ENCODE results near the gene MTFMT.

The MTFMT gene

GRCh38 chr15:64991536-64992135 is 37.8 kb downstream of the MTFMT start:
- TF ChIP-seq GATA3 (IDR thresholded peaks at IDR 0.05; ENCODE audit: low read depth, low read length): no peak
- TF ChIP-seq GATA2 (IDR thresholded peaks at IDR 0.05; ENCODE audit: low read depth, low read length): no peak

GRCh38 chr15:64990168-64990470 is 39.3 kb downstream of the MTFMT start:
- TF ChIP-seq GATA2 (IDR thresholded peaks at IDR 0.05; ENCODE audit: low read depth, low read length): no peak
- no peak for TF ChIP-seq GATA3 (IDR thresholded peaks at IDR 0.05; ENCODE audit: low read depth, low read length)

- no peak for TF ChIP-seq GATA3 (IDR thresholded peaks at IDR 0.05; ENCODE audit: low read depth, low read length)
- no peak for TF ChIP-seq GATA2 (IDR thresholded peaks at IDR 0.05; ENCODE audit: low read depth, low read length)
Measured at GRCh38 chr15:64989416-64990167, 39.8 kb downstream of the MTFMT start, which contains the start of gene SPG21. Gene SPG21, minus strand, starts transcription at chr15:64989914. Its CDS starts 6,345 bp downstream, at chr15:64983569.

- TF ChIP-seq GATA2 (IDR thresholded peaks at IDR 0.05; ENCODE audit: low read depth, low read length) (no peak), GATA3 (IDR thresholded peaks at IDR 0.05; ENCODE audit: low read depth, low read length) (no peak)
Measured at GRCh38 chr15:64987136-64987535, 42.3 kb downstream of the MTFMT start.

GRCh38 chr15:64985366-64986033 is 43.9 kb downstream of the MTFMT start:
- TF ChIP-seq GATA3 (IDR thresholded peaks at IDR 0.05; ENCODE audit: low read depth, low read length) (no peak), GATA2 (IDR thresholded peaks at IDR 0.05; ENCODE audit: low read depth, low read length) (no peak)

- TF ChIP-seq GATA3 (IDR thresholded peaks at IDR 0.05; ENCODE audit: low read depth, low read length) (no peak), GATA2 (IDR thresholded peaks at IDR 0.05; ENCODE audit: low read depth, low read length) (no peak)
Measured at GRCh38 chr15:64982472-64982871, 47.0 kb downstream of the MTFMT start.

GRCh38 chr15:64981812-64982431 is 47.5 kb downstream of the MTFMT start:
- no peak for TF ChIP-seq GATA2 (IDR thresholded peaks at IDR 0.05; ENCODE audit: low read depth, low read length)
- TF ChIP-seq GATA3 (IDR thresholded peaks at IDR 0.05; ENCODE audit: low read depth, low read length): no peak

GRCh38 chr15:64979252-64979710 is 50.2 kb downstream of the MTFMT start:
- TF ChIP-seq GATA3 (IDR thresholded peaks at IDR 0.05; ENCODE audit: low read depth, low read length) (no peak), GATA2 (IDR thresholded peaks at IDR 0.05; ENCODE audit: low read depth, low read length) (no peak)

GRCh38 chr15:64975390-64975789 is 54.0 kb downstream of the MTFMT start:
- TF ChIP-seq GATA2 (IDR thresholded peaks at IDR 0.05; ENCODE audit: low read depth, low read length): no peak
- no peak for TF ChIP-seq GATA3 (IDR thresholded peaks at IDR 0.05; ENCODE audit: low read depth, low read length)

- no peak for TF ChIP-seq GATA2 (IDR thresholded peaks at IDR 0.05; ENCODE audit: low read depth, low read length)
- TF ChIP-seq GATA3 (IDR thresholded peaks at IDR 0.05; ENCODE audit: low read depth, low read length): no peak
Measured at GRCh38 chr15:64970698-64971097, 58.7 kb downstream of the MTFMT start.

- TF ChIP-seq GATA3 (IDR thresholded peaks at IDR 0.05; ENCODE audit: low read depth, low read length) (no peak), GATA2 (IDR thresholded peaks at IDR 0.05; ENCODE audit: low read depth, low read length) (no peak)
Measured at GRCh38 chr15:64969401-64969800, 60.0 kb downstream of the MTFMT start.

GRCh38 chr15:64961013-64961412 is 68.4 kb downstream of the MTFMT start:
- TF ChIP-seq GATA2 (IDR thresholded peaks at IDR 0.05; ENCODE audit: low read depth, low read length) (no peak), GATA3 (IDR thresholded peaks at IDR 0.05; ENCODE audit: low read depth, low read length) (no peak)

- TF ChIP-seq GATA3 (IDR thresholded peaks at IDR 0.05; ENCODE audit: low read depth, low read length): no peak
- no peak for TF ChIP-seq GATA2 (IDR thresholded peaks at IDR 0.05; ENCODE audit: low read depth, low read length)
Measured at GRCh38 chr15:64960153-64960552, 69.3 kb downstream of the MTFMT start.

GRCh38 chr15:64959128-64959527 is 70.3 kb downstream of the MTFMT start:
- TF ChIP-seq GATA2 (IDR thresholded peaks at IDR 0.05; ENCODE audit: low read depth, low read length): no peak
- no peak for TF ChIP-seq GATA3 (IDR thresholded peaks at IDR 0.05; ENCODE audit: low read depth, low read length)
